GM21737 (cell line): ENCODE results near the gene MFSD1.

Experiments
- ATAC-seq: cut with Tn5 transposase; IDR thresholded peaks from one replicate; pipeline ENCODE4 v1.9.1; 2021; ENCODE audit warnings: mild to moderate bottlenecking, moderate library complexity; ENCODE audit not compliant: unreplicated experiment

MFSD1 gene

GRCh38 chr3:158801696-158802408 is at the start of gene MFSD1:
Gene MFSD1, plus strand, starts transcription at chr3:158802054. Its CDS starts 99 bp downstream, at chr3:158802153.
- peak; percentile 99 for ATAC-seq

- ATAC-seq = no peak
Observed at GRCh38 chr3:158753854-158754253, 48.0 kb upstream of the MFSD1 start.

GRCh38 chr3:158755421-158755820 is 46.4 kb upstream of the MFSD1 start:
- ATAC-seq = no peak

GRCh38 chr3:158761350-158761749 is 40.5 kb upstream of the MFSD1 start:
- no peak for ATAC-seq

- no peak for ATAC-seq
Observed at GRCh38 chr3:158762701-158763100, 39.2 kb upstream of the MFSD1 start.

GRCh38 chr3:158763421-158763820 is 38.4 kb upstream of the MFSD1 start:
- ATAC-seq = no peak

GRCh38 chr3:158765518-158766205 is 36.2 kb upstream of the MFSD1 start:
- ATAC-seq = no peak

GRCh38 chr3:158766364-158766763 is 35.5 kb upstream of the MFSD1 start:
- ATAC-seq = no peak

- no peak for ATAC-seq
Observed at GRCh38 chr3:158768361-158768787, 33.5 kb upstream of the MFSD1 start.

- ATAC-seq = no peak
Observed at GRCh38 chr3:158768881-158769543, 32.8 kb upstream of the MFSD1 start.

GRCh38 chr3:158769549-158769948 is 32.3 kb upstream of the MFSD1 start:
- no peak for ATAC-seq

GRCh38 chr3:158769952-158770740 is 31.7 kb upstream of the MFSD1 start:
- no peak for ATAC-seq

- no peak for ATAC-seq
Observed at GRCh38 chr3:158770741-158771350, 31.0 kb upstream of the MFSD1 start.

GRCh38 chr3:158771577-158771976 is 30.3 kb upstream of the MFSD1 start:
- no peak for ATAC-seq

- ATAC-seq = no peak
Observed at GRCh38 chr3:158771982-158772381, 29.9 kb upstream of the MFSD1 start.

- ATAC-seq = no peak
Observed at GRCh38 chr3:158773166-158773565, 28.7 kb upstream of the MFSD1 start.

- no peak for ATAC-seq
Observed at GRCh38 chr3:158773845-158774830, 27.7 kb upstream of the MFSD1 start.

- no peak for ATAC-seq
Observed at GRCh38 chr3:158774965-158775364, 26.9 kb upstream of the MFSD1 start.
